Measurements from ENCODE around the gene ATP1A4. TPM values are rescaled to one million over a fixed set of nuclear protein-coding genes. Genes with fewer than 3 reads are reported as not detected.

Gene ATP1A4
- total and polyA plus RNA-seq, 4 experiments from 2014 or later: not detected

DNA sequence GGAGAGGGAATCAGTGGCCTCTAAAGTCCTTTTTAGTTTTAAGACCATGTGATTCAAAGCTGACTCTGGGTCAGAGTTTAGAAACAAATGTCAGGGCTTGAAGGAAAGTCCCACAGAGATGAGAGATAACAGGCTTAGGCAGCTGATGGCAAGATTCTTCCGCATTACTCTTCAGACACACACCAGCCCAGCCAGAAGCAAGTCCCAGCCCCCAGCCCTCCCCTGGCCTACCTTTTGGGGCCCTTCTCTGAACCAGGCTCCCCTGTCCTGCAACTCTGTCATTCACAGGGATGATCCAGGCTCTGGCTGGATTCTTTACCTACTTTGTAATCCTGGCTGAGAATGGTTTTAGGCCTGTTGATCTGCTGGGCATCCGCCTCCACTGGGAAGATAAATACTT is 25.8 kb downstream of the ATP1A4 start:
- ChIA-PET POLR2A (ENCODE audit: partially characterized antibody) (no interaction called here), CTCF (ENCODE audit: partially characterized antibody) (no interaction called here)
- no peak overlapping the region for H3K4me3 ChIP-seq (ENCODE audit: low read length in 2 of 2)
- H3K4me3 Mint-ChIP-seq: no peak overlapping the region
- no peak overlapping the region for H3K27ac ChIP-seq (ENCODE audit: low read depth, low read length)
- H3K27ac Mint-ChIP-seq: no peak overlapping the region
- no peak for DNase-seq
- no peaks in the 10 kb centered on the region for H3K9me3 ChIP-seq (ENCODE audit: control insufficient read depth in 1 of 2, low read length in 2 of 2)
- intact Hi-C loops (cut with micrococcal nuclease): no loop called here
- H3K4me1 Mint-ChIP-seq: peaks cover 0 to 10% (median 4%) of the 10 kb centered on the region in 4 donors
- H3K9me3 Mint-ChIP-seq: no peaks in the 10 kb centered on the region
- no peaks in the 10 kb centered on the region for H3K36me3 Mint-ChIP-seq
- no peaks in the 10 kb centered on the region for H3K27me3 ChIP-seq (ENCODE audit: insufficient read depth, low read length)
- H3K27me3 Mint-ChIP-seq: peaks cover 12 to 15% of the 10 kb centered on the region in 2 donors
- H3K4me1 ChIP-seq (ENCODE audit: insufficient read depth, low read length): no peaks in the 10 kb centered on the region
- no peaks in the 10 kb centered on the region for H3K36me3 ChIP-seq (ENCODE audit: insufficient read depth, low read length)

- H3K4me1 ChIP-seq (ENCODE audit: insufficient read depth, low read length): no peaks in the 10 kb centered on the region
- no peaks in the 10 kb centered on the region for H3K27me3 ChIP-seq (ENCODE audit: insufficient read depth, low read length)
- Mint-ChIP-seq H3K27me3 (peaks cover 10 to 12% of the 10 kb centered on the region in 2 donors), H3K9me3 (no peaks in the 10 kb centered on the region), H3K4me1 (peaks cover 0 to 10% (median 4%) of the 10 kb centered on the region in 4 donors), H3K27ac (peak overlapping the region in 1 of 7 donors; percentile 33), H3K4me3 (no peak overlapping the region), H3K36me3 (no peaks in the 10 kb centered on the region)
- no peaks in the 10 kb centered on the region for H3K36me3 ChIP-seq (ENCODE audit: insufficient read depth, low read length)
- no peak overlapping the region for H3K4me3 ChIP-seq (ENCODE audit: low read length in 2 of 2)
- intact Hi-C loops (cut with micrococcal nuclease): no loop called here
- no peak overlapping the region for H3K27ac ChIP-seq (ENCODE audit: low read depth, low read length)
- ChIA-PET POLR2A (ENCODE audit: partially characterized antibody) (no interaction called here), CTCF (ENCODE audit: partially characterized antibody) (no interaction called here)
- H3K9me3 ChIP-seq (ENCODE audit: control insufficient read depth in 1 of 2, low read length in 2 of 2): no peaks in the 10 kb centered on the region
- DNase-seq: no peak
Measured at GRCh38 chr1:160177667-160178066, 26.3 kb downstream of the ATP1A4 start.

DNA sequence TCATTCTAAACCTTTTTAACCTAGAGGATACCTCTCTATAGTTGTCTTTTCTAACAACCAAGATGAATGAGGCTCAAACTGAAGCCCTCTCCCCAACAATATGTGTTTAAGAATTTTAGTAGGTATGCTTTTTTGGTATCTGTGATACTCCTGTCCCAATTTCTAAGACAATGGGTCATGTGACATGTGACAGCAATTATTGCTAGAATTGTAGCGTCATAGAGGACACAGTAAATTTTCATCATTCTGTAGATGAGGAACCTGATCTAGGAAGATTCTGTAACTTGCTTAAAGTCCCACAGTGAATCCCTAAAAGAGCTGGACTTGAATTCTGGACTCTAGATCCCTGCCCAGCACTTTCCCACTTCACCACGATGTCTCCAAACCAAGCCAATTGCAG is 27.3 kb downstream of the ATP1A4 start:
- POLR2A ChIA-PET (ENCODE audit: partially characterized antibody): no interaction called here
- H3K4me3 Mint-ChIP-seq: no peak overlapping the region
- no peaks in the 10 kb centered on the region for H3K9me3 Mint-ChIP-seq
- no peaks in the 10 kb centered on the region for H3K9me3 ChIP-seq (ENCODE audit: control insufficient read depth in 1 of 2, low read length in 2 of 2)
- H3K4me1 Mint-ChIP-seq: peaks cover 0 to 6% (median under 1%) of the 10 kb centered on the region in 4 donors
- no peak overlapping the region for H3K27ac Mint-ChIP-seq
- H3K36me3 ChIP-seq (ENCODE audit: insufficient read depth, low read length): no peaks in the 10 kb centered on the region
- intact Hi-C loops (cut with micrococcal nuclease): no loop called here
- H3K27me3 ChIP-seq (ENCODE audit: insufficient read depth, low read length): no peaks in the 10 kb centered on the region
- no peak for DNase-seq
- CTCF ChIA-PET (ENCODE audit: partially characterized antibody): interaction anchor here (1.4 kb wide), 1 partner anchor 113 kb away, joined by 3 read pairs; no protein-coding TSS in a partner anchor
- H3K27ac ChIP-seq (ENCODE audit: low read depth, low read length): no peak overlapping the region
- H3K4me3 ChIP-seq (ENCODE audit: low read length in 2 of 2): no peak overlapping the region
- peaks cover 6 to 10% of the 10 kb centered on the region in 2 donors for H3K27me3 Mint-ChIP-seq
- H3K4me1 ChIP-seq (ENCODE audit: insufficient read depth, low read length): no peaks in the 10 kb centered on the region
- H3K36me3 Mint-ChIP-seq: no peaks in the 10 kb centered on the region

DNA sequence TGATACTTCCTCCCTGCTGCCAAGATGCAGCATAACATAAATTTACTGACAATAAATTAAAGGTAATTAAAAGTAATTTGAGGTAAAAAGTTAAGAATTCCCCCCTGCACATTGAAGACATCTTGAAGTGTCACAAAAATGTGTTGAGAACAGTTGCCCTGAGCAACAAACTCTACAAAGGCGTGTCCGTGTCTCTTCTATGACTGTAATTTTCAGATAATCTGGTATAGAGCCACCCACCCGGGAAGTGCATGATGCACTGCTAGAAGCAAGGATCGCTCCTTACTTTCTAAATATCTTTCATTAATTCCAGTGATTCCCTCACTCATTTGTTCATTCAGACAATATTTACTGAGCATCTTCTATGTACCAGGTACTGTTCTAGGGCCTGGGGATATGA is 27.9 kb downstream of the ATP1A4 start:
- H3K9me3 ChIP-seq (ENCODE audit: control insufficient read depth in 1 of 2, low read length in 2 of 2): no peaks in the 10 kb centered on the region
- H3K27ac ChIP-seq (ENCODE audit: low read depth, low read length): no peak overlapping the region
- ChIA-PET CTCF (ENCODE audit: partially characterized antibody) (interaction anchor here (1.4 kb wide), 1 partner anchor 112 kb away, joined by 3 read pairs; no protein-coding TSS in a partner anchor), POLR2A (ENCODE audit: partially characterized antibody) (no interaction called here)
- no peak for DNase-seq
- Mint-ChIP-seq H3K4me1 (peaks cover 0 to 6% (median 0%) of the 10 kb centered on the region in 4 donors), H3K27me3 (peaks cover 5 to 10% of the 10 kb centered on the region in 2 donors), H3K9me3 (no peaks in the 10 kb centered on the region), H3K36me3 (no peaks in the 10 kb centered on the region), H3K27ac (no peak overlapping the region), H3K4me3 (no peak overlapping the region)
- no peaks in the 10 kb centered on the region for H3K27me3 ChIP-seq (ENCODE audit: insufficient read depth, low read length)
- H3K4me3 ChIP-seq (ENCODE audit: low read length in 2 of 2): no peak overlapping the region
- intact Hi-C loops (cut with micrococcal nuclease): no loop called here
- no peaks in the 10 kb centered on the region for H3K4me1 ChIP-seq (ENCODE audit: insufficient read depth, low read length)
- no peaks in the 10 kb centered on the region for H3K36me3 ChIP-seq (ENCODE audit: insufficient read depth, low read length)

GRCh38 chr1:160186246-160186645 is 34.8 kb downstream of the ATP1A4 start:
- Histone ChIP-seq H3K4me1 (ENCODE audit: insufficient read depth, low read length) (no peaks in the 10 kb centered on the region), H3K27me3 (ENCODE audit: insufficient read depth, low read length) (no peaks in the 10 kb centered on the region), H3K36me3 (ENCODE audit: insufficient read depth, low read length) (no peaks in the 10 kb centered on the region), H3K9me3 (ENCODE audit: control insufficient read depth in 1 of 2, low read length in 2 of 2) (no peaks in the 10 kb centered on the region), H3K4me3 (ENCODE audit: low read length in 2 of 2) (no peak overlapping the region), H3K27ac (ENCODE audit: low read depth, low read length) (no peak overlapping the region)
- ChIA-PET CTCF (ENCODE audit: partially characterized antibody) (interaction anchor here (0.9 to 8.9 kb wide), 2 partner anchors 106 to 112 kb away, joined by 3 to 177 read pairs; no protein-coding TSS in a partner anchor), POLR2A (ENCODE audit: partially characterized antibody) (no interaction called here)
- no peaks in the 10 kb centered on the region for H3K9me3 Mint-ChIP-seq
- H3K4me3 Mint-ChIP-seq: no peak overlapping the region
- intact Hi-C loops (cut with micrococcal nuclease): no loop called here
- no peaks in the 10 kb centered on the region for H3K4me1 Mint-ChIP-seq
- no peak overlapping the region for H3K27ac Mint-ChIP-seq
- no peak for DNase-seq
- no peaks in the 10 kb centered on the region for H3K36me3 Mint-ChIP-seq
- H3K27me3 Mint-ChIP-seq: peaks cover 4 to 17% of the 10 kb centered on the region in 2 donors

DNA sequence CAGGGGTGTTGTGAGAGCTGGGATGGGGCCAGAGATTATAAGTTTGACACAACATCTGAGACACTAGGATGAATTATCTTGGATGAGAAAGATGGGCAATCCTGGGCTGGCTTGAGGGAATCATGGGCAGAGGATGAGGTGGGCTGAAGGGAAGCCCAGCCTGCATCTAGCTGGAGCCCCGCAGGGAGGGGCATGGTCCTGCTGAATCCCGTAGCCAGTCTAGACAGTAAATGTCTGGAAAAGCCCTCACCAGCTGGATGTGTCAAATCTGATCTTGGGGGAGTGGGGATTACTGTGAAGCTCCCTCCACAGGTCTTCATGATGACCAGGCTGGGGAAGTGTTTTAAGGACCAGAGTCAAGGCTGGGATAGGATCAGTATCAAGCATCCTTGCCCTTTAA is 35.3 kb downstream of the ATP1A4 start:
- Histone ChIP-seq H3K9me3 (ENCODE audit: control insufficient read depth in 1 of 2, low read length in 2 of 2) (no peaks in the 10 kb centered on the region), H3K4me1 (ENCODE audit: insufficient read depth, low read length) (no peaks in the 10 kb centered on the region), H3K36me3 (ENCODE audit: insufficient read depth, low read length) (no peaks in the 10 kb centered on the region), H3K27me3 (ENCODE audit: insufficient read depth, low read length) (no peaks in the 10 kb centered on the region), H3K27ac (ENCODE audit: low read depth, low read length) (no peak overlapping the region), H3K4me3 (ENCODE audit: low read length in 2 of 2) (no peak overlapping the region)
- POLR2A ChIA-PET (ENCODE audit: partially characterized antibody): no interaction called here
- CTCF ChIA-PET (ENCODE audit: partially characterized antibody): interaction anchor here (0.9 to 8.9 kb wide), 3 partner anchors 33 to 111 kb away, joined by 3 to 177 read pairs (median 3); no protein-coding TSS in a partner anchor
- Mint-ChIP-seq H3K4me1 (no peaks in the 10 kb centered on the region), H3K36me3 (no peaks in the 10 kb centered on the region), H3K4me3 (no peak overlapping the region), H3K27me3 (peaks cover 4 to 14% of the 10 kb centered on the region in 2 donors), H3K9me3 (no peaks in the 10 kb centered on the region), H3K27ac (no peak overlapping the region)
- DNase-seq: no peak
- intact Hi-C loops (cut with micrococcal nuclease): no loop called here

- POLR2A ChIA-PET (ENCODE audit: partially characterized antibody): no interaction called here
Measured at GRCh38 chr1:160187407-160187806, 36.0 kb downstream of the ATP1A4 start.

More at GRCh38 chr1:160187407-160187806, 36.0 kb downstream of the ATP1A4 start:
- no peak for DNase-seq
- no peaks in the 10 kb centered on the region for H3K4me1 ChIP-seq (ENCODE audit: insufficient read depth, low read length)
- no peaks in the 10 kb centered on the region for H3K27me3 ChIP-seq (ENCODE audit: insufficient read depth, low read length)
- no peak overlapping the region for H3K27ac ChIP-seq (ENCODE audit: low read depth, low read length)
- intact Hi-C loops (cut with micrococcal nuclease): no loop called here
- Mint-ChIP-seq H3K27me3 (peaks cover 2 to 12% of the 10 kb centered on the region in 2 donors), H3K36me3 (no peaks in the 10 kb centered on the region), H3K4me1 (no peaks in the 10 kb centered on the region), H3K4me3 (no peak overlapping the region), H3K9me3 (no peaks in the 10 kb centered on the region), H3K27ac (no peak overlapping the region)
- no peaks in the 10 kb centered on the region for H3K9me3 ChIP-seq (ENCODE audit: control insufficient read depth in 1 of 2, low read length in 2 of 2)
- no peaks in the 10 kb centered on the region for H3K36me3 ChIP-seq (ENCODE audit: insufficient read depth, low read length)
- H3K4me3 ChIP-seq (ENCODE audit: low read length in 2 of 2): no peak overlapping the region
- CTCF ChIA-PET (ENCODE audit: partially characterized antibody): interaction anchor here (1.2 to 8.9 kb wide), 3 partner anchors 32 to 105 kb away, joined by 3 to 177 read pairs (median 4); no protein-coding TSS in a partner anchor

All from CD4-positive, alpha-beta memory T cell (primary cell).